Uterine smooth muscle cell (primary cell): ENCODE data around the gene ZNF275. TPM values are rescaled to one million over a fixed set of nuclear protein-coding genes. Genes with fewer than 3 reads are reported as not detected.

Source experiments
- total RNA-seq: library from RNA; depleted of rRNA; stranded (reverse); fragments of >200 nt; gene quantifications from 2 replicates; pipeline ENCODE4 v1.2.3, GENCODE V29; 2014

The ZNF275 gene, protein sequence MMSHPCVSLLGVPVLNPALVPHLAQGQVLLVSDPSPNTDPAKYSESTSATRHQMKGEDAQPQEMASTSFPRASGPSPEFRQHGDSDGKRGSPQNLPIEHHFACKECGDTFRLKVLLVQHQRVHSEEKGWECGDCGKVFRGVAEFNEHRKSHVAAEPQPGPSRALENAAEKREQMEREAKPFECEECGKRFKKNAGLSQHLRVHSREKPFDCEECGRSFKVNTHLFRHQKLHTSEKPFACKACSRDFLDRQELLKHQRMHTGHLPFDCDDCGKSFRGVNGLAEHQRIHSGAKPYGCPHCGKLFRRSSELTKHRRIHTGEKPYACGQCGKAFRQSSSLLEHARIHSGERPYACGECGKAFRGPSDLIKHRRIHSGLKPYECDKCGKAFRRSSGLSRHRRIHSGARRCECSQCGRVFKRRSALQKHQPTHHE
- 9.1 and 10.2 TPM in 2 replicates for total RNA-seq

DNA sequence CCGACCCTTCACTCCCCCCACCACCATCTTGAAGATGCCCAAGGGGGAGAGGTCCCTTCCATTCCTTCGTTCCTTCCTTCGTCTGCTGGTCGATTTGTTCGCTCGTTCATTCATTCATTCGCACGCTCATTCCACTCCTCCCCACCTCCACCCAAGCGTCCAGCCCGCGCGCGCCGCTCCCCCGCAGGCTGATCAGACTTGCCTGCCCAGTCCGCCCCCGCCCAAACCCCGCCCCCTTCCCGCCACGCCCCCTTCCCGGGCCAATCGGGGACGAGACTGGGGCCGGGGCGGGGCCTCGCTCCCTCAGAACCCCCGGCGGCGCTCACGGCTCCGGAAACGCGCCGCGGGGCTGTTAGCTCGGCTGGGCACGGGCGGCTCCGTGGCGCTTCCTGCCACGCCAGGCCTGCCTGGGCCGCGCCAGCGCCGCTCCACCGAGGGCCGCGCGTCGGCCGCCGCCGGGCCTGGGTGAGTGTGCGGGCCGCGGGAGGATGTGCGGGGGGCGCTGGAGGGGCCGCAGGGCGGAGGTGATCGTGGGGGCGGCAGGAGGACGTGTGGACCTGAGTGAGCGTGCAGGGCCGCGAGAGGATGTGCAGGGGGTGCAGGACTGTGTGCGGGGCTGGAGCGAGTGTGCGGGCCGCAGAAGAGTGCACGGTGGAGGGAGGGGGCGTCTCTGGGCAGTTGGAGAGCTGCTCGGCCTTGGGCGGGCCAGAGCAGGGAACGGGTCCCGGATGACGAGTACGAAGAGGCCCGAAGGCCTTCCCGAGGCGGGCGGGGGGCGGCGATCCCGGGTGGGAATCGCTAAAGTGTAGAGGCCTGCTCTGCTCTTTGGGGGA, at the start of gene ZNF275:
Gene ZNF275 (plus strand): TSS at position 333 of the 833 bp plus-strand sequence. CDS start 2,527 bp downstream, outside the sequence.

GRCh38 chrX:153321381-153322124, 12.4 kb upstream of the ZNF275 start, which contains the start of gene PNMA6F:
PNMA6F (minus strand) TSS chrX:153321767; CDS start chrX:153320674, 1,093 bp downstream.

GRCh38 chrX:153401133-153401764, 67.3 kb downstream of the ZNF275 start, which contains the start of gene PNMA6E:
PNMA6E (minus strand) TSS chrX:153401350; CDS start chrX:153398849, 2,501 bp downstream.

Other genes starting within 250 kb of the ZNF275 start
- not detected in 2 replicates for gene MAGEA1, start 154.9 kb upstream of the ZNF275 start, total RNA-seq
- not detected in 2 replicates for gene PNMA6F, start 12.4 kb upstream of the ZNF275 start, total RNA-seq
- not detected in 2 replicates for gene PNMA6E, start 67.2 kb downstream of the ZNF275 start, total RNA-seq
- 0.33 and 0.50 TPM in 2 replicates for gene ZFP92, start 77.3 kb downstream of the ZNF275 start, total RNA-seq
- gene TREX2, start 111.9 kb downstream of the ZNF275 start, total RNA-seq: 1.9 and 2.4 TPM in 2 replicates
- gene HAUS7, start 136.4 kb downstream of the ZNF275 start, total RNA-seq: 19.6 and 32.5 TPM in 2 replicates
- gene BGN, start 160.8 kb downstream of the ZNF275 start, total RNA-seq: 9.0 and 27.9 TPM in 2 replicates
- gene ATP2B3, start 183.5 kb downstream of the ZNF275 start, total RNA-seq: under 0.01 TPM in 1 of 2 replicates, not detected in the other